ENCODE results near the gene BBS1.

GRCh38 chr11:66568124-66568916 is 57.9 kb downstream of the BBS1 start, which contains the start of gene CTSF:
- TF ChIP-seq CTCF (conservative IDR thresholded peaks at IDR 0.05; ENCODE audit: low read length) (no peak), EZH2phosphoT487 (IDR thresholded peaks at IDR 0.05; ENCODE audit: borderline replicate concordance) (no peak)
